GM19238 (cell line): ENCODE data around the gene KIF13A.
"Not testable (repeated sequence)": the region's sequence is repeated elsewhere in the genome, so short reads cannot be mapped to it uniquely, and the experiment has no call there.

Experiments used
- DNase-seq: peaks from one replicate; pipeline ENCODE4 v3.0.0; 2011; ENCODE audit warnings: low spot score; ENCODE audit not compliant: insufficient read length

KIF13A gene

DNA sequence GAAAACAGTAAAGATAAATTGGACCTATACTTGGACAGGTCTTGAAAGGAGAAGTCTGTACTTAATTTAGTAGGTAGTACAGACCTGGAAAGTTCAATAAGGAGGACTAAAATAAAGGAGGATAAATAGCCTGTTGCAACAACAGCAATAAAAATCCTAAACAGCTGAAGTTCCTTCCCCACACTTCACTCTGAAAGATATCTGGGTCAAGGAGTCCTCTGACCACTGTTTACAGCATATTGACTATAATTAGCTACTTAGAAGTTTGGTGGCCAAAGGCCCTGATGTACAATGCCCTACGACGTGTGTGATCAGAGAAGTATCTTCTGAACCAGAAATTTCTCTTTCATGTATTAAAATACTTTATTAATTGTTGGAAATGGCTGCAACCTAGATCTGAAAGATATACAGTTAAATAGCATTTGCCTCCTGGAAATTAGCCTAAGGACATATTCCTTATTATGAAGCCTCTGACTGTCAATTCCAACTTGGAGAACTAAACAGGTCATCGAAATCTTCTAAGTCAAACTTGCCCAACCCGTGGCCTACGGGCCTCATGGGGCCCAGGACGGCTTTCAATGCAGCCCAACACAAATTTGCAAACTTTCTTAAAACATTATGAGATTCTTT is 82.8 kb downstream of the KIF13A start:
- DNase-seq, result no peak

- no peak for DNase-seq
Measured at GRCh38 chr6:17902974-17903373, 84.5 kb downstream of the KIF13A start.

GRCh38 chr6:17901493-17901892 is 85.9 kb downstream of the KIF13A start:
- DNase-seq, result no peak

DNA sequence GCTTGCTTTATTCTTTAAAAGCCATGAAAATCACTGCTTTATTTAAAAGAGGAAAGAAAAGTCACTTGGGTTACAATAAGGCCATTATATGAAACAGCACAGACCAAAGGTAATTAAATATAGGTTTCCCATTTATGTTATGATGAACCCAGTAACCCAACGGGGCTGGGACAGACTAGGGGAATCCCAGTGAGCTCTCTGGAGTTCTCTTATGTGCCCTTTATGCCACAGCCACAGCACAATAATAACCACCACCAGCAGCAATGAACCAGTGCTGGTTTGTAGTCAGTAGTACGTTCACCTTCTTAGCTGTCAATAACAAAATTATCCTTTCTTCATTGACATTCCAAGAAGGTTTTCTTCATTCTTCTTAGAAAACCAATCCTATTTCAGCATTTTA is 87.4 kb downstream of the KIF13A start:
- no peak for DNase-seq

DNA sequence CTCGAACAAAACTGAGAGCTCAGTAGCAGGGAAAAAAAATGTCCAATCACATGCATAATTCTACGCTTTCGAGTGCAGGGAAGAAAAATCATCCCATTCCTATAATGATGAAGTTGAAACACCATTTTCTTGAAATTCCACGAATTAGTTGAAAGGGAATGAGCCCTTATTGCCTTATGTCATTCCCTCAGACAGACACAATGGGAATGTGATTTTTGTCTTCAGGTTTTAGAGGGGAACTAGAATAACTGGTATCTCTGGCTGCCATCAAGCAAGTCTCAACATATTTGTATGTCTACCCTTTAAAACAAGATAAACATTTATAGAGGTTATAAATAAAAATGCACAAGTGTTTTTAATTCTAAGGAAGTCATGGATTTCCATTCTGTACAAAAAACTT is 87.9 kb downstream of the KIF13A start:
- DNase-seq, result no peak

- no peak for DNase-seq
Measured at GRCh38 chr6:17897681-17898080, 89.8 kb downstream of the KIF13A start.

DNA sequence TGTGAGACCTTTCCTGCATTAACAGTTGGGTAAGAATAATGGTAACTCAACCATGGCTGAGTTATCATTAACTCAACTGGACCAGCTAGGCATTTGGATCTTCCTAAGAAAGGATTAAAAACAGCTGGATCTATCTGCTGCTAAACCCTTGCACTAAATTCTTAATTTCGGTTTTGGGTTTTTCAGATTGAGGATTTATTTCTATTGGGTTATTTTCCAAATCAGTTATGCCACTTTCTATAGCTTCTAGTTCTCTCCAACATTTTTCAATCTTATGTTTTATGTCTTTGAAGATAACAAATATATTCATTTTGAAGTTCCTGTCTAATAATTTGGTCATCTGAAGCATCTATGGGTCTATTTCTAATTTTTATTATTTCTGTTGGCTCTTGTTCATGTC is 92.5 kb downstream of the KIF13A start:
- DNase-seq, result no peak

DNA sequence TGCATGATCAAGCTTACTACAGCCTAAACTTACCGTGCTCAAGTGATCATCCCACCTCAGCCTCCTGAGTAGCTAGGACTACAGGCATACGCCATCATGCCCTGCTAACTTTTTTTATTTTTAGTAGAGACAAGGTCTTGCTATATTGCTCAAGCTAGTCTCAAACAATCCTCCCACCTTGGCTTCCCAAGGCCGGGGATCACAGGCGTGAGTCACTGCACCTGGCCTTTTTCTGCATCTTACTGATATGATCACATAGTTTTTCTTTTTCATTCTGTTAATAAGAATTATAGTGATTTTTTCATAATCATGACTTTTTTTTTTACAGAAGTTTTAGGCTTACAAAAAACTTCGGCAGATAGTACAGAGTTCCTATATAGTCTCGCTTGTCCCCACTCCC is 93.2 kb downstream of the KIF13A start:
- DNase-seq, result no peak

- no peak for DNase-seq
Measured at GRCh38 chr6:17892097-17892686, 95.2 kb downstream of the KIF13A start.

DNA sequence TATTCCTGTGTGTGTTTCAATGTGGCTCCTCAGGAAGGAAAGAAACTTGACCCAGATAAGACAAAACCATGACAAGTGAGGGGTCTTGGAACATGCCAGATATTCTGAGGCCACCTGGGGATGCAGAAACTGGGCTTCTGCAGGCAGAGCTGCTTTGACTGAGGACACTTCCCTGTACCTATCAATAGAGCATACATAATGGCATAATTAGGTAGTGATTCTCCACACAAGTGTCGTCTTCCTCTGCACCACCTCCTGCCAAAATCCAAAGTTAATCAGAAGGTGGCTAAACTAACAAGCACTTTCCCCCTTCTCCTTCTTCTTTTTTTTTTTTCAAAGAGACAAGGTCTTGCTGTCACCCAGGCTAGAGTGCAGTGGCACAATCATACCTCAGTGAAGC is 97.1 kb downstream of the KIF13A start:
- DNase-seq, result no peak

GRCh38 chr6:17889777-17890176 is 97.7 kb downstream of the KIF13A start:
- not testable (repeated sequence) for DNase-seq

DNA sequence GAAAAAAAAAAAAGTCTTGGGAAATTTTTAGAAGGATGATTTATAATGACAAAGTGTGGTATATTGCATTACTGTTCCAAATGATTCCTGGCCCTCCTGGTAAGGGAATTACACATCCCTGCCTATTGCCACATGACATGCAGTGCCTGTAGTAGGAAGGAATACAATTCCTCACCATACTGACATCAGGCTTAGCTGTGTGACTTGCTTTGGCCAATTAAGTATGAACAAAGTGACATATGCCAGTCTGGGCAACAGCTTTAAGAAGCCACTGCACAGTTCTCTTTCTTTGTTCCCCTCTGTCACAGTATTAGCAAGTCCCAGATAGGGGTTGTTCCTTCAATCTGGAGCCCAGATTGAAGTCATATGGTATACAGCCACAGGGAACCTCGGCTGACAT is 100.5 kb downstream of the KIF13A start:
- DNase-seq, result no peak

DNA sequence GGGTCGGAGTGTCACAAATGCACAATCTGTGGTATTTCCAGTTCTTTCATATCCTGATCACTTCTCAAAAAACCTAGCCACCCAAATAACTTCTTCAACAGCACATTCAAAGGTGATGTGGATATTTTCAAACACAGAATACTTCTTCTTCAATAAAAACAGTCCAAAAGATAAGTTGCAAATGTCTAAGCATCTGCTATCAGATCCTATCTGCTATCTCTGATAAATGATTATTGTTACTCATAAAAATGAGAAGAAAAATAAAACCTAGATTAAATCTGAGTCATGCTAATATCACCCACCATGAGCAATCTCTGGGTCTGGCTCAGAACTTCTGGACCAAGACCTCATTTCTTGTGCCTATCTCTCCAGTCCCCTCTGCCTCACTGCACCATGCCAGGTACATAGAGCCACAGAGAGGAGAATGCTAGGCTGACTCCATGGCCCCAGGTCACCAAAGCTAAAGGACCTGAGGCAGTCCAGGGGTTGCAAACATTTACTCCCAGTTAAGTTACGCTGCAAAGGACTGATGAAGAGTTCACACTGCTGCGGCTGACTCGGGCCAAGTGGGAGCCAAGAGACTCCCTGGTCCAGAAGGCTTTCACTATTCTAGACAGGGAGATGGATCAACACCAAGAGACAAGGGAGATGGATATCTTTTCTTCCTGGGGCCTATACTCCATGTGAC is 101.4 kb downstream of the KIF13A start:
- DNase-seq, result no peak

GRCh38 chr6:17884498-17885478 is 102.6 kb downstream of the KIF13A start:
- peak; percentile 10 for DNase-seq

DNA sequence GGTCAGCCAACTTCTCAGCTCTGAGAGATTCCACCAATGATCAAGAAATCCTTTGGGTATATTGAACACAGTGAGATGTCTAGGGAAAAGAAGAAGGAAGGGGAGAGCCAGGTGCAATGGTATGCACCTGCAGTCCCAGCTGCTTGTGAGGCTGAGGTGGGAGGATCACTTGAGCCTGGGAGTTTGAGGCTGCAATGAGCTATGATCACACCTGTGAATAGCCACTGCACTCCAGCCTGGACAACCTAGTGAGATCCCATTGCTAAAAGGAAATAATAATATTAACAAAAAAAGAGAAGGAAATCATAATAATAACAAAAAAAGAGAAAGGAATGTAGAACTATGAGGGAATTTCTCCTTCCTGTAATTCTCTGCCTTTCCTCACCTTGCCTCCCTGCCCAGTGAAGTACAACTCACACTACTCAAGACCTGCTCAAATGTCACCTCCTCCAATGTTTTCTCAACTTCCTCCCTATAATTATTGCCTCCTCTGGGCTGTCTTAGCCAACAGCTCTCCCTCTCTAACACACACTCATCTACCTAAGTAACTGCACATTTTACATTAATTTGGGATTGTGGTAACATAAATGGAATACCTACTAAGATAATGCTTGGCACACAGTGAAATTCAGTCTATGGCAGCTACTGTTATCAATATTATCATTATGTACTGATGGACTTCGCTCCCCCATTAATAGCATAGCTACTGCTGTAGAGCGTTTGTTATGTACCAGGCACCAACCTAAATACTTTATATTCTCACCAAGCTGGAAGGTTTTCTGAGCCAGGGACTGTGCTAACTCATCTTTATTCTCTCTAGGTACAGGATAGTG is 103.6 kb downstream of the KIF13A start:
- DNase-seq, result no peak

- no peak for DNase-seq
Measured at GRCh38 chr6:17881085-17881858, 106.2 kb downstream of the KIF13A start.

GRCh38 chr6:17879184-17879583 is 108.3 kb downstream of the KIF13A start:
- DNase-seq, result no peak

DNA sequence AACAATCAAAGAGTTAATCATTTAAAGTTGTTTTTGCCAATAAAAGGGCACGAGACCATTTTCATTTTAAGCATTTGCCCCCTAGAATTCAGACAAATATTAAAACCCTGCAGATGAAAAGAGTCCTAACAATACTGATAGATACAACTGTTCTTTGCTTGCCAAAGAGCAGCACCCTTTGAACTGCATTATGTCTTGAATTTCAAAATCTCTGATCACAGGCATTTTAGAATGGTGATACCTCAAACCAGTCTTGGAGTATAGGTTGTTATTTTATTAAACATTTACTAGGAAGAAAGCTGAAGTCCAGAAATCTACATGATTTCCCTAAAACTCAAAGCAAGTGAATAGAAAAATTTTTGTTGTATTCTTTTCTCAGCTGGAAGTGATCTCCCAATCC is 108.7 kb downstream of the KIF13A start:
- no peak for DNase-seq

DNA sequence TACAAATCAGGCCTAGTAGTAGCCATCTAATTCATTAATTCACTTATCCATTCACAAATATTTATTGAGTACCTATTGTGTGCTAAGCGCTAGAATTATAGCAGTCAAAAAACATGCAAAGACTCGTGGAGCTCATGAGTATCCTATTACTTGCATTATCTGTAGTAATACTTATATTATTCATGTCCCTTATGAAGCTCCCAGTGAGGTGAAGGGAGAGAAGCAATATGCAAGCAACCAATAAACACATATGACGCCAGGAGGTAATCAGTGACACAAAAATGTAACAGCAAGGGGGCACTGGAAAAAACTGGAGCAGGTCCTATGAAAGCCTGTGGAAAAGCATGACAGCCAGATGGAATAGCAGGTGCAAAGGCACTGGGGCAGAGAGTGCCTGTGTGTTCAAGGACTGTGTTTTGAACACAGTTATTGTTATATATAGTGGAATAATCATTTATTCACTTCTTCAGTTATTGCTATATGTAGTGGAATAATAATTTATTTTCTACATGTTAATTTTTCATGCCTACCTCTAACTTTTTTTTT is 109.5 kb downstream of the KIF13A start:
- DNase-seq, result no peak
